Activated naive CD8-positive, alpha-beta T cell treated with anti-CD3 and anti-CD28 coated beads, Interleukin-2, amount 50 U/mL, for 24 hours (primary cell): ENCODE results near the gene SLAMF9.

ENCODE experiments used
- ATAC-seq: fragments of 150-1000 bp; cut with Tn5 transposase; one replicate; pipeline ENCODE4 v1.10.0; 2021
- DNase-seq: peaks from one replicate; pipeline ENCODE4 v3.0.0; 2021
- H3K27ac Mint-ChIP-seq: one replicate; pipeline ENCODE4 v1.8.0; 2021; ENCODE audit warnings: mild to moderate bottlenecking, mixed read lengths
- H3K27me3 Mint-ChIP-seq: one replicate; pipeline ENCODE4 v1.8.0; 2021; ENCODE audit warnings: mixed read lengths
- H3K36me3 Mint-ChIP-seq: one replicate; pipeline ENCODE4 v1.8.0; 2021; ENCODE audit warnings: low read depth, mixed read lengths
- H3K4me1 Mint-ChIP-seq: one replicate; pipeline ENCODE4 v1.8.0; 2021; ENCODE audit warnings: mixed read lengths
- H3K4me3 Mint-ChIP-seq: one replicate; pipeline ENCODE4 v1.8.0; 2021; ENCODE audit warnings: mild to moderate bottlenecking, moderate library complexity, mixed read lengths
- H3K9me3 Mint-ChIP-seq: one replicate; pipeline ENCODE4 v1.8.0; 2021; ENCODE audit warnings: mixed read lengths

SLAMF9 gene

GRCh38 chr1:159983681-159984080 lies 29.6 kb upstream of the SLAMF9 start:
- Mint-ChIP-seq H3K4me1 (no peaks in the 10 kb centered on the region), H3K27ac (no peak overlapping the region), H3K4me3 (no peak overlapping the region), H3K36me3 (no peaks in the 10 kb centered on the region), H3K9me3 (no peaks in the 10 kb centered on the region), H3K27me3 (peaks cover 29% of the 10 kb centered on the region)
- ATAC-seq (no peak), DNase-seq (no peak)

- H3K27me3 Mint-ChIP-seq, result peaks cover 31% of the 10 kb centered on the region
- H3K4me1 Mint-ChIP-seq, result no peaks in the 10 kb centered on the region
- H3K9me3 Mint-ChIP-seq, result no peaks in the 10 kb centered on the region
- H3K27ac Mint-ChIP-seq, result no peak overlapping the region
- no peak for DNase-seq
- no peak for ATAC-seq
- no peak overlapping the region for H3K4me3 Mint-ChIP-seq
- no peaks in the 10 kb centered on the region for H3K36me3 Mint-ChIP-seq
These were observed 28.2 kb upstream of the SLAMF9 start for GRCh38 chr1:159982280-159982679.

DNA sequence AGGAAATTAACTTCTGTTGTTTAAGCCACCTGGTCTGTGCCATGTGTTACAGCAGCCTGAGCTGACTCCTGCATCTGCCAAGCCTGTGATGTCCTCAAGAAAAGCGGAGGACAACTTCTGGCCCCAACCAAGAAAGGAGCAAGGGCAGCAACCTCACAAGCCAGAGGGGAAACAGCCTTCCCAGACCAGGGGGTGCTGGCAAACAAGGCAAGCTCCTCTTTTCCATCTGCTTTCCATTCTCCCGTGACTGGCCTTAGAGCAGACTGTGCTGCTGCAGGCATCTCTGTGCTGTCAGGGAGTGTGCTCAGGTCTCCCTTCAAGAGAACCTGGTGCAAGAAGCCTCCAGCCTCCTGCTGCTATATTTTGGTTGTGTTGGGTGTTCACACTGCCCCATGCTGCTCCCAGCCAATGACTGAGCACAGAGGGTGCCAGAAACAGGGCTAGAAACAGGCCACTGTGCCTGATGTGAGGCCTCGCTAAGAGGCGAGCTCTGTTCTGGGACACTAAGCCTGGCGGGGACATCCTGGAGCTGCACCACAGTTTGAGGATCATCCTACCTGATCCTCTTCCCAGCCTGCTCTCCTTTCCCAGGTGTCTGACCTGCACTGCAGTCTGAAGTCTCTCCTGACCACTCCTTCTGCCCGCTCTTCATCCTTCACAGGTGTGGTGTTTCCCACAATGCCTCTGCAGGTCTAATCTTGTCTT lies 27.5 kb upstream of the SLAMF9 start:
- Mint-ChIP-seq H3K4me3 (no peak overlapping the region), H3K36me3 (no peaks in the 10 kb centered on the region), H3K9me3 (no peaks in the 10 kb centered on the region), H3K27ac (no peak overlapping the region), H3K4me1 (no peaks in the 10 kb centered on the region), H3K27me3 (peaks cover 38% of the 10 kb centered on the region)
- no peak for DNase-seq
- ATAC-seq, result no peak

GRCh38 chr1:159980786-159981185 lies 26.7 kb upstream of the SLAMF9 start:
- Mint-ChIP-seq H3K36me3 (no peaks in the 10 kb centered on the region), H3K4me1 (no peaks in the 10 kb centered on the region), H3K4me3 (no peak overlapping the region), H3K27me3 (peaks cover 39% of the 10 kb centered on the region), H3K9me3 (no peaks in the 10 kb centered on the region), H3K27ac (no peak overlapping the region)
- ATAC-seq (no peak), DNase-seq (no peak)

DNA sequence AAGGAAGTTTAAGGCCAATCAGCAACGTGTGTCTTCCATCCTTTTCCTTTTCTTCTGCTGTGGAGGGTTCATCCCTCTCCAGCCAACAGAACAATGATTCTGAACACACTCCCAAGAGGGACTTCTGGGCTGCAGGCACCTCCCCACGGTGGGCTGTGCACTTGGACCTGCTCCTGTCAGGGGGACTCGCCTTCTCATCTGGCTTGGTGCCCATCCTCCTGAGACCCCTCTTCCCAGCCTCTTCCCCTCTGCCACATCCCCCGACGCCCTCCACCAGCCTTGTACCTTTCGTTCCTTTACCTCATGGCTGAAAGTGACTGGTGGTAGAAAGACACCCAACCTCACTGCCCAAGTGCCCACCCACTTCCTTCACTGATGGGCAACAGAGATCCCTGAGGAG lies 26.0 kb upstream of the SLAMF9 start:
- Mint-ChIP-seq H3K27me3 (peaks cover 38% of the 10 kb centered on the region), H3K4me1 (no peaks in the 10 kb centered on the region), H3K36me3 (no peaks in the 10 kb centered on the region), H3K9me3 (no peaks in the 10 kb centered on the region), H3K4me3 (no peak overlapping the region), H3K27ac (no peak overlapping the region)
- ATAC-seq, result no peak
- no peak for DNase-seq

GRCh38 chr1:159979257-159979656 lies 25.2 kb upstream of the SLAMF9 start:
- DNase-seq (no peak), ATAC-seq (no peak)
- no peaks in the 10 kb centered on the region for H3K36me3 Mint-ChIP-seq
- no peaks in the 10 kb centered on the region for H3K4me1 Mint-ChIP-seq
- H3K27me3 Mint-ChIP-seq, result peaks cover 35% of the 10 kb centered on the region
- no peak overlapping the region for H3K4me3 Mint-ChIP-seq
- no peak overlapping the region for H3K27ac Mint-ChIP-seq
- H3K9me3 Mint-ChIP-seq, result no peaks in the 10 kb centered on the region

GRCh38 chr1:159978107-159978398 lies 24.0 kb upstream of the SLAMF9 start:
- Mint-ChIP-seq H3K27me3 (peaks cover 30% of the 10 kb centered on the region), H3K9me3 (no peaks in the 10 kb centered on the region), H3K27ac (no peak overlapping the region), H3K4me1 (no peaks in the 10 kb centered on the region), H3K36me3 (no peaks in the 10 kb centered on the region), H3K4me3 (no peak overlapping the region)
- DNase-seq (no peak), ATAC-seq (no peak)

DNA sequence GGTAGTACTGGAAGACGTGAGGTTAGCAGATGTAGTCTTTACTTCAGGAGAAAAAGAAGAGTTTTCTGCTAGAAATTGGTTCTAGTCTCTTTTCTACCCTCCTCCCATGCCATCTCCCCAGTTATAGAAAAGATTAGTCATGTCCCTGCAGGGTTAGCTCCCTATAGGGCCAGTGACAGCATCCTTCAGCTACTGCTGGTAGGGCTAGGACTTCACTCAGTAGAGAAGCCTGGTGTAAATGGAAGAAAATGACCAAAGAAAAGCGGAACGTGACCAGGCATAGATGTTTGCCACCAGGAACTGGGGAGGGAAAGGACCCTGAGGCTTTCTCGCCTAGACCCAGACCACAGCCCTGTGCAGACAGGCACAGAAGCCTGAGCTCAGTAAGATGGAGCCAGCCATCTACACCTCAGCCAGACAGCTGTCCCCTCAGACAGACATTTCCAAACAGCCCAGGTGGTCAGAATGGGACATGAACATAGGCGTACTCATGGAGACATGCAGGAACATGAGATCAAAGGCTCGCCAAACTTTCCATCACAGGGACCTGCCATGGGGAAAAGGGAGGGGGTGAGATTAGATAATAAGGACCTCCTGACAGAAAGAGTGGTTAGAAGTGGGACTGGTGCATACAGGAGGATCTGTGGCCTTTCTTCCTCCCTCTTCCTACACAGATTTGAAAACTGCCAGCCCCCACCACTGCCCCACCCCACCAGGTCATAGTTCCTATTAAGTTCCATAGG lies 23.5 kb upstream of the SLAMF9 start:
- H3K4me3 Mint-ChIP-seq, result no peak overlapping the region
- H3K9me3 Mint-ChIP-seq, result no peaks in the 10 kb centered on the region
- H3K4me1 Mint-ChIP-seq, result no peaks in the 10 kb centered on the region
- DNase-seq, result no peak
- peaks cover 27% of the 10 kb centered on the region for H3K27me3 Mint-ChIP-seq
- H3K36me3 Mint-ChIP-seq, result no peaks in the 10 kb centered on the region
- ATAC-seq, result no peak
- no peak overlapping the region for H3K27ac Mint-ChIP-seq

- H3K27ac Mint-ChIP-seq, result no peak overlapping the region
- H3K9me3 Mint-ChIP-seq, result no peaks in the 10 kb centered on the region
- H3K36me3 Mint-ChIP-seq, result no peaks in the 10 kb centered on the region
- H3K4me3 Mint-ChIP-seq, result no peak overlapping the region
- no peak for ATAC-seq
- DNase-seq, result no peak
- peaks cover 13% of the 10 kb centered on the region for H3K27me3 Mint-ChIP-seq
- no peaks in the 10 kb centered on the region for H3K4me1 Mint-ChIP-seq
These were observed 20.4 kb upstream of the SLAMF9 start for GRCh38 chr1:159974350-159974965.

GRCh38 chr1:159973350-159973940 lies 19.4 kb upstream of the SLAMF9 start:
- ATAC-seq (no peak), DNase-seq (no peak)
- no peaks in the 10 kb centered on the region for H3K4me1 Mint-ChIP-seq
- no peak overlapping the region for H3K4me3 Mint-ChIP-seq
- H3K27ac Mint-ChIP-seq, result no peak overlapping the region
- H3K36me3 Mint-ChIP-seq, result no peaks in the 10 kb centered on the region
- H3K9me3 Mint-ChIP-seq, result no peaks in the 10 kb centered on the region
- H3K27me3 Mint-ChIP-seq, result peaks cover 16% of the 10 kb centered on the region

- H3K36me3 Mint-ChIP-seq, result no peaks in the 10 kb centered on the region
- H3K9me3 Mint-ChIP-seq, result no peaks in the 10 kb centered on the region
- DNase-seq (no peak), ATAC-seq (no peak)
- no peak overlapping the region for H3K4me3 Mint-ChIP-seq
- peaks cover 21% of the 10 kb centered on the region for H3K27me3 Mint-ChIP-seq
- H3K27ac Mint-ChIP-seq, result no peak overlapping the region
- H3K4me1 Mint-ChIP-seq, result no peaks in the 10 kb centered on the region
These were observed 18.6 kb upstream of the SLAMF9 start for GRCh38 chr1:159972443-159973205.

- DNase-seq, result no peak
- Mint-ChIP-seq H3K4me3 (no peak overlapping the region), H3K9me3 (no peaks in the 10 kb centered on the region), H3K27me3 (peaks cover 15% of the 10 kb centered on the region), H3K27ac (no peak overlapping the region), H3K4me1 (no peaks in the 10 kb centered on the region), H3K36me3 (no peaks in the 10 kb centered on the region)
- ATAC-seq, result no peak
These were observed 16.9 kb upstream of the SLAMF9 start for GRCh38 chr1:159970932-159971342.

DNA sequence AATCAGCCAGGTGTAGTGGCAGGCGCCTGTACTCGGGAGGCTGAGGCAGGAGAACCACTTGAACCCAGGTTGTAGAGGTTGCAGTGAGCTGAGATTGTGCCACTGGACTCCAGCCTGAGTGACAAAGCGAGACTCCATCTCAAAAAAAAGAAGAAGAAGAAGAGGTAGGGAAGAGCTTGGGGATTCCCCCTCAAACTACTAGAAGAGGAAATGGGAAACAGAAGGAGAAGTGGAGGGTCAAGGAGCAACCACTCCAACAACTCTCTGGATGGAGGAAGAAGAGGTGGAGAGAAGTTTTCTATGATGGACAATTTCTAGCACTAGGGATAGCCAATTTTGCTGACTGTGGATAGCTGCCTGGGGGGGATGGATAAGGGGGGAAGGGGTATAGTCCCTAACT lies 14.9 kb upstream of the SLAMF9 start:
- DNase-seq (no peak), ATAC-seq (no peak)
- Mint-ChIP-seq H3K27ac (no peak overlapping the region), H3K27me3 (peaks cover 23% of the 10 kb centered on the region), H3K9me3 (no peaks in the 10 kb centered on the region), H3K4me1 (no peaks in the 10 kb centered on the region), H3K36me3 (no peaks in the 10 kb centered on the region), H3K4me3 (no peak overlapping the region)

DNA sequence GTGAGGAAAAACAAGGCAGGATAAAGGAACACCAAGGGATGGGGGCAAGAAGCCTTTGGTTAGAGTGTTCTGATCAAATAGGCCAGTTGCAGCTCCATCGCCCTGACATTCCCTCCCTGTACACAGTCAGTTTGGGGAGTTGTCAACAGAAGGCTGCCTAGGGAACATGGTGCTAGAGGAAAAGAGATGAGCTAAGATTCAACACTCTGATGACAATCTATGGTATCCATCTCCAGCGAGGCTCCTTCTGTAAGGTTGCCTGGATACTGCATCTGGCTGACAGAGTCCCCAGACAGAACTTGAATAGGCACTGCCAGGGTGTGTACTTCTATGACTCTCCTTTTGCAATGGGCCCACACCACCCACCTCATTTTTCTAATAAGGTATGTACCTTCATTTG lies 11.2 kb upstream of the SLAMF9 start:
- H3K36me3 Mint-ChIP-seq, result no peaks in the 10 kb centered on the region
- H3K27ac Mint-ChIP-seq, result no peak overlapping the region
- H3K9me3 Mint-ChIP-seq, result no peaks in the 10 kb centered on the region
- peaks cover 24% of the 10 kb centered on the region for H3K27me3 Mint-ChIP-seq
- no peaks in the 10 kb centered on the region for H3K4me1 Mint-ChIP-seq
- no peak overlapping the region for H3K4me3 Mint-ChIP-seq
- ATAC-seq (no peak), DNase-seq (no peak)
